ENCODE measurements around the gene NFILZ.

NFILZ gene

DNA sequence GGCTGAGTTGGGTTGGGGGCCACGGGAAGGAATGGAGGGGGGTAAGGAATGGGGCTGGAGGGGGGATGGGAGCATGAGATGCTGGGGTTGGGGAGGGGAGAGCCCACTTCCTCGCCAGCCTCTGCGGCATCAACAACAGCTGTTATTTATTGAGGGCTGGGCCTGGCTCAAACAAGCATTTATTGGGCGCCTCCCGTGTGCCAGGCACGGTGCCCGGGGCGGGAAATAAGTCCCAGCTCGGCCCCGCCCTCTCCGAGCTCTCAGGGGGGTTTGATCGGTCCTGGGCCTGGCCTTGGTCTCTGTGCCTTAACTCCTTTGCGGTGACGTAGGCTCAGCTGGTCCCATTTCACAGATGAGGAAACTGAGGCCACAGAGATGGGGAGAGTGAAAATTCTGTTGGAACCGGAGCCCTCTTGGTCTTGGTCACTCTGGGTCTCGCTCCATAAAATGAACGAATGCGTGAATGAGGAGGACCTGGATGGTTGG, 19.0 kb upstream of the NFILZ start:
- no peak overlapping the region for H3K4me3 ChIP-seq (ENCODE audit: low read depth, low read length)
- no peak for TF ChIP-seq CTCF (IDR thresholded peaks at IDR 0.05; ENCODE audit: insufficient read depth, low read depth, low read length, missing control alignments)
- no peak for DNase-seq (ENCODE audit: low read depth)

GRCh38 chr19:8611877-8612806, 18.3 kb upstream of the NFILZ start:
- no peak overlapping the region for H3K4me3 ChIP-seq (ENCODE audit: low read depth, low read length)
- DNase-seq (ENCODE audit: low read depth), result no peak

DNA sequence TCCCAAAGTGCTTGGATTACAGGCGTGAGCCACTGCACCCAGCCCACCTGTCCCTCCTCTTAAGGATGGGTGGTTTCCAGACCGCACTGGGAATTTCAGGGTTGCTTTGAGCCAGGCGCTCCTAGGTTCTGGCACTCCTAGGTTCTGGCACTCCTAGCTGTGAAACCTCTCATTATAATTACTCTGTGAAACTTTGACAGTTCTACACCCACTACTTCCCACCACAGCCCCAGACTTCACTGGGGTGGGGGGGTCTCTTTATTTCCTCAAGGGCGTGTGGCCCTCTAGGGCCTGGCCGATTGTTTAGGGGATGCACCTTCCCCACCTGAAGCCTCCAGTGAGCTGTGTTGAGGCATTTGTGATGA, 17.6 kb upstream of the NFILZ start:
- no peak overlapping the region for H3K4me3 ChIP-seq (ENCODE audit: low read depth, low read length)
- DNase-seq (ENCODE audit: low read depth), result no peak
- no peak for TF ChIP-seq CTCF (IDR thresholded peaks at IDR 0.05; ENCODE audit: insufficient read depth, low read depth, low read length, missing control alignments)

More at GRCh38 chr19:8611877-8612806, 18.3 kb upstream of the NFILZ start:
- no peak for TF ChIP-seq CTCF (IDR thresholded peaks at IDR 0.05; ENCODE audit: insufficient read depth, low read depth, low read length, missing control alignments)

DNA sequence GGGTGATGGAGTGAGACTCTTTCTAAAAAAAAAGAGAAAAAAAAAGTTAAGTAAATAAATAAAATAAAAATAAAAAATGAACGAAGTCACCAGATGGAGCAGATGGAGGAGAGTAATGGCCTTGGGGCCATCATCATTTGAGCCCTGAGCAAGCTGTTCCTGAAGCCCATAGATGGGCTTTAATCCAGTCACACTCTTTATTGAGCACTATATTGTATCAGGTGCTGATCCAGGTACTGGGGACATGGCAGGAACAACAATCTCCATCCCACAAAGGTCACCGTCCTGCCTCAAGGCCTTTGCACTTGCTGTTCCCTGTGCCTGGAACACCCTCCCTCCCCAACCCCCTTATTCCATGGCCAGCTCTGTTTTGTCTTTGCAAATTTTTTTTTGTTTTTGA, 16.0 kb upstream of the NFILZ start:
- H3K4me3 ChIP-seq (ENCODE audit: low read depth, low read length), result no peak overlapping the region
- no peak for TF ChIP-seq CTCF (IDR thresholded peaks at IDR 0.05; ENCODE audit: insufficient read depth, low read depth, low read length, missing control alignments)
- DNase-seq (ENCODE audit: low read depth), result no peak

DNA sequence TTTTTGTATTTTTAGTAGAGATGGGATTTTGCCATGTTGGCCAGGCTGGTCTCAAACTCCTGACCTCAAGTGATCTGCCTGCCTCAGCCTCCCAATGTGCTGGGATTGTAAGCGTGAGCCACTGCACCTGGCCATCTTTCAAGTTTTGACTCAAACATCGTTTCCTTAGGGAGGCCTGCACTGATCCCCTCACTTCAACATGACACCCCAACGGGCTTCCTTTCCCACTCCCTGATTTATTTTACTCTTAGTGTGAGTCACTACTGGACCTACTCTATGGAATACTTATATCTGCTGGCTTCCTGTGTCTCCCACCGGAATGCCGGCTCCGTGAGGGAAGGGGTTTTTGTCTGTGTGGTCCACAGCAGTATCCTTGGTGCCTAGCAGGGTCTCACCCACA, 15.4 kb upstream of the NFILZ start:
- no peak for TF ChIP-seq CTCF (IDR thresholded peaks at IDR 0.05; ENCODE audit: insufficient read depth, low read depth, low read length, missing control alignments)
- DNase-seq (ENCODE audit: low read depth), result no peak
- H3K4me3 ChIP-seq (ENCODE audit: low read depth, low read length), result no peak overlapping the region

GRCh38 chr19:8615813-8616596, 14.4 kb upstream of the NFILZ start:
- H3K4me3 ChIP-seq (ENCODE audit: low read depth, low read length), result no peak overlapping the region
- DNase-seq (ENCODE audit: low read depth), result peak; percentile 36
- peak; percentile 88 for TF ChIP-seq CTCF (IDR thresholded peaks at IDR 0.05; ENCODE audit: insufficient read depth, low read depth, low read length, missing control alignments)
